Neural progenitor cell (in vitro differentiated cells): ENCODE data around the gene RBBP8NL. TPM values are rescaled to one million over a fixed set of nuclear protein-coding genes. Genes with fewer than 3 reads are reported as not detected.

ENCODE experiments used
- DNase-seq: peaks from one replicate; pipeline ENCODE4 v3.0.0-alpha.2; 2016; ENCODE audit warnings: low spot score
- H2AFZ ChIP-seq: fragments of 200-600 bp; sonication (generic); replicated peaks from 2 replicates; pipeline ENCODE4 v1.6.1; 2016; ENCODE audit warnings: antibody characterized with exemption
- H3F3A ChIP-seq: fragments of 200-600 bp; sonication (generic); 2 replicates; pipeline ENCODE4 v1.6.1; 2016; ENCODE audit warnings: antibody characterized with exemption, low read depth
- H3K27ac ChIP-seq: fragments of 200-600 bp; sonication (generic); 2 replicates; pipeline ENCODE4 v1.5.1; 2016; ENCODE audit warnings: mild to moderate bottlenecking
- H3K27me3 ChIP-seq: fragments of 200-600 bp; sonication (generic); 2 replicates; pipeline ENCODE4 v1.6.1; 2016; ENCODE audit warnings: mild to moderate bottlenecking, moderate library complexity
- H3K36me3 ChIP-seq: fragments of 200-600 bp; sonication (generic); 2 replicates; pipeline ENCODE4 v1.5.1; 2016
- H3K4me1 ChIP-seq: fragments of 200-600 bp; sonication (generic); 2 replicates; pipeline ENCODE4 v1.6.1; 2016; ENCODE audit warnings: mixed run types
- H3K4me2 ChIP-seq: fragments of 200-600 bp; sonication (generic); 2 replicates; pipeline ENCODE4 v1.6.1; 2016
- H3K4me3 ChIP-seq: fragments of 200-600 bp; sonication (generic); 2 replicates; pipeline ENCODE4 v1.5.1; 2016
- H3K79me2 ChIP-seq: fragments of 200-600 bp; sonication (generic); 2 replicates; pipeline ENCODE4 v1.6.1; 2016; ENCODE audit warnings: low read depth
- H3K9ac ChIP-seq: fragments of 200-600 bp; sonication (generic); 2 replicates; pipeline ENCODE4 v1.6.1; 2016
- H3K9me3 ChIP-seq: fragments of 200-600 bp; sonication (generic); 2 replicates; pipeline ENCODE4 v1.5.1; 2016; ENCODE audit warnings: low read depth
- H4K20me1 ChIP-seq: fragments of 200-600 bp; sonication (generic); 2 replicates; pipeline ENCODE4 v1.6.1; 2016; ENCODE audit warnings: low read depth
- H3K27ac Mint-ChIP-seq: 3 replicates; pipeline ENCODE4 v1.8.0; 2021; ENCODE audit warnings: mixed read lengths
- H3K27me3 Mint-ChIP-seq: 2 replicates; pipeline ENCODE4 v1.8.0; 2022; ENCODE audit warnings: low read depth, mild to moderate bottlenecking, inconsistent platforms, moderate library complexity, mixed read lengths; ENCODE audit not compliant: insufficient read depth
- H3K36me3 Mint-ChIP-seq: 3 replicates; pipeline ENCODE4 v1.8.0; 2021; ENCODE audit warnings: mixed read lengths
- H3K4me1 Mint-ChIP-seq: 3 replicates; pipeline ENCODE4 v1.8.0; 2021; ENCODE audit warnings: mixed read lengths
- H3K4me3 Mint-ChIP-seq: 3 replicates; pipeline ENCODE4 v1.8.0; 2021; ENCODE audit warnings: mild to moderate bottlenecking, moderate library complexity, mixed read lengths
- H3K9me3 Mint-ChIP-seq: 3 replicates; pipeline ENCODE4 v1.8.0; 2020; ENCODE audit warnings: mixed read lengths
- EZH2 ChIP-seq: fragments of 200-600 bp; sonication (generic); IDR thresholded peaks from 2 replicates; pipeline ENCODE4 v1.6.1; 2017; ENCODE audit warnings: antibody characterized with exemption, mild to moderate bottlenecking, moderate library complexity
- EZH2phosphoT487 ChIP-seq: fragments of 200-600 bp; sonication (generic); IDR thresholded peaks from 2 replicates; pipeline ENCODE4 v1.6.1; 2017; ENCODE audit warnings: antibody characterized with exemption
- total RNA-seq: library from RNA; depleted of rRNA; stranded (reverse); fragments of >200 nt; gene quantifications from 2 replicates; pipeline ENCODE4 v1.2.3, GENCODE V29; 2015; ENCODE audit warnings: low replicate concordance
- TF ChIP-seq, protein P1 (sequence below): fragments of 200-600 bp; sonication (generic); IDR thresholded peaks from 2 replicates; pipeline ENCODE4 v1.5.1; 2017; ENCODE audit warnings: antibody characterized with exemption, mild to moderate bottlenecking

RBBP8NL gene
- total RNA-seq, 1 donor from 2014 or later: not detected

DNA sequence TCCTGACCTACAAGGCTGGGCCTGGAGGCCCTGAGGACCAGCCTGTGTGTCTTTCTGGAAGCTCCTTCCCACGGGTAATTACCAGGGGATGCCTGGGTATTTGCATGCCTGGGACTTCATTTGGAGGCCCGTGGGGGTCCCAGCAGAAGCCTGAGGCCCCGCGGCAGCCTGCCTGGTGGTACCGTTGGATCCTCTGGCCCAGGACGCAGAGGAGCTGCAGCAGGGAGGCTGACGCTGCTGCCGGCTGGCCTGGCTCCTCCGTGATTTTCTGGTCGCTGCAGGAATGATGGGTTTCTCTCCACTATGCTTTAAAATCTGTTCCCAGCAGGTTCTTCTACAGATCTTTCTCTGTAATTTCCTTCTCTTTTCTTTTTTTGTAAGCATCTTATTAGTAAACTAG, 26.8 kb downstream of the RBBP8NL start:
- no peak for TF ChIP-seq EZH2
- TF ChIP-seq, protein P1, sequence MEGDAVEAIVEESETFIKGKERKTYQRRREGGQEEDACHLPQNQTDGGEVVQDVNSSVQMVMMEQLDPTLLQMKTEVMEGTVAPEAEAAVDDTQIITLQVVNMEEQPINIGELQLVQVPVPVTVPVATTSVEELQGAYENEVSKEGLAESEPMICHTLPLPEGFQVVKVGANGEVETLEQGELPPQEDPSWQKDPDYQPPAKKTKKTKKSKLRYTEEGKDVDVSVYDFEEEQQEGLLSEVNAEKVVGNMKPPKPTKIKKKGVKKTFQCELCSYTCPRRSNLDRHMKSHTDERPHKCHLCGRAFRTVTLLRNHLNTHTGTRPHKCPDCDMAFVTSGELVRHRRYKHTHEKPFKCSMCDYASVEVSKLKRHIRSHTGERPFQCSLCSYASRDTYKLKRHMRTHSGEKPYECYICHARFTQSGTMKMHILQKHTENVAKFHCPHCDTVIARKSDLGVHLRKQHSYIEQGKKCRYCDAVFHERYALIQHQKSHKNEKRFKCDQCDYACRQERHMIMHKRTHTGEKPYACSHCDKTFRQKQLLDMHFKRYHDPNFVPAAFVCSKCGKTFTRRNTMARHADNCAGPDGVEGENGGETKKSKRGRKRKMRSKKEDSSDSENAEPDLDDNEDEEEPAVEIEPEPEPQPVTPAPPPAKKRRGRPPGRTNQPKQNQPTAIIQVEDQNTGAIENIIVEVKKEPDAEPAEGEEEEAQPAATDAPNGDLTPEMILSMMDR: no peak
- TF ChIP-seq EZH2phosphoT487: no peak
- H3K9me3 ChIP-seq: no peaks in the 10 kb centered on the region
- no peak overlapping the region for H3K9ac ChIP-seq
- no peaks in the 10 kb centered on the region for H3F3A ChIP-seq
- H2AFZ ChIP-seq: no peak overlapping the region
- Mint-ChIP-seq H3K4me1 (peaks cover 9% of the 10 kb centered on the region), H3K9me3 (no peaks in the 10 kb centered on the region), H3K27me3 (no peaks in the 10 kb centered on the region), H3K27ac (no peak overlapping the region), H3K36me3 (peaks cover 18% of the 10 kb centered on the region), H3K4me3 (no peak overlapping the region)
- H3K36me3 ChIP-seq: no peaks in the 10 kb centered on the region
- H3K27me3 ChIP-seq: no peaks in the 10 kb centered on the region
- no peaks in the 10 kb centered on the region for H3K79me2 ChIP-seq
- H4K20me1 ChIP-seq: peaks cover 15% of the 10 kb centered on the region
- H3K4me1 ChIP-seq: no peaks in the 10 kb centered on the region
- no peak overlapping the region for H3K4me3 ChIP-seq
- H3K4me2 ChIP-seq: no peak overlapping the region
- no peak overlapping the region for H3K27ac ChIP-seq
- DNase-seq: no peak

DNA sequence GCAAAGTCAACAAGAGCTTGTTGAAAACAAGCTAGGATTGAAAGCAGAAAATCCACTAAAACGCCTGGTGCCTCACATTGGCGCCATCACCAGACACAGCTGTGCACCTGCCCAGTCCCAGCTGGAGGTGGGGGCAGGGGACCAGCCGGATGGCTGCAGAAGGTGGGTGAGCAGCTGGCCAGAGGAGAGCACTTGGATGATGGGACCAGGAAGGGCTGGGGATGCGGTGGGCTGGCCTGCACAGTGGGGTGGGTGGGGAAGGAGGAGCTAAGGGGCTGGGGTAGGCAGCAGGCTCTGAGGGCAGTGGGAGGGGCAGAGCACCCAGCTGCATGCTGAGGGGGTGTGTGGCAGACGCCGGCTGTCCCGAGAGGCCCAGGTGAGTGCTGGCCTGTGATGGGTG, 27.3 kb downstream of the RBBP8NL start:
- Mint-ChIP-seq H3K9me3 (no peaks in the 10 kb centered on the region), H3K4me1 (peaks cover 4% of the 10 kb centered on the region), H3K4me3 (no peak overlapping the region), H3K27ac (no peak overlapping the region), H3K36me3 (peaks cover 15% of the 10 kb centered on the region), H3K27me3 (no peaks in the 10 kb centered on the region)
- H3K4me3 ChIP-seq: no peak overlapping the region
- DNase-seq: no peak
- no peaks in the 10 kb centered on the region for H3F3A ChIP-seq
- H4K20me1 ChIP-seq: peaks cover 11% of the 10 kb centered on the region
- no peak overlapping the region for H3K9ac ChIP-seq
- no peaks in the 10 kb centered on the region for H3K36me3 ChIP-seq
- H3K9me3 ChIP-seq: no peaks in the 10 kb centered on the region
- no peaks in the 10 kb centered on the region for H3K4me1 ChIP-seq
- H3K27me3 ChIP-seq: no peaks in the 10 kb centered on the region
- H3K79me2 ChIP-seq: no peaks in the 10 kb centered on the region
- no peak overlapping the region for H3K4me2 ChIP-seq
- H2AFZ ChIP-seq: no peak overlapping the region
- TF ChIP-seq, protein P1: no peak
- TF ChIP-seq EZH2: no peak
- TF ChIP-seq EZH2phosphoT487: no peak
- H3K27ac ChIP-seq: no peak overlapping the region

DNA sequence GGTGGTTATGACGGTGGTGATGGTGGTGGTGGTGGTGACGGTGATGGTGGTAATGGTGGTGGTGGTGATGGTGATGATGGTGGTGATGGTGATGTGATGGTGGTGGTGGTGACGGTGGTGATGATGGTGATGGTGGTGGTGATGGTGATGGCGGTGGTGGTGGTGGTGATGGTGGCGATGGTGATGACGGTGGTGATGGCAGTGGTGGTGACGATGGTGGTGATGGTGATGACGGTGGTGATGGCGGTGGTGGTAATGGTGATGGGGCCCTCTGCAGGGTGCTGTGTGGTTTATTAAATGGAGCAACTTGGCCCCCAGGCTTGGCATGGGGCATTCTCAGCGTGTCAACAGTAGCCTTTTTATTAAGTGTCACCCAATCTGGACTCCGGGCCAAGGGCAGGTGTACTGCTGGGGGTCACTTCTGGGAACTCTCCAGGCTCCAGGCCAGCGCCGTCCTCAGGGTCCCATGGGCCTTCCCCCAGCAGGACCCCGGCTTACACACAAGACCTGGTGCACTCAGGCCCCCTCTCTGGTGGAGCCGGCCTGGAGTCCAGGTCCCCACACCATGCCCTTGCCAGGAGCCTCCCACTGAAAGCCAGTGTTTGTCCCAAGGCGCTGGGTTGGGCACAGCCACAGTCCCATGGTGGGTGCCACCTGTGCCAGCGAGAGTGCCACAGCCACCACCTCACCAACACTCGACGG, 29.1 kb downstream of the RBBP8NL start:
- peaks cover 15% of the 10 kb centered on the region for H3K36me3 Mint-ChIP-seq
- Histone ChIP-seq H3K9me3 (no peaks in the 10 kb centered on the region), H3K4me2 (no peak overlapping the region), H3K27ac (no peak overlapping the region), H2AFZ (no peak overlapping the region), H3K4me1 (no peaks in the 10 kb centered on the region), H3K27me3 (no peaks in the 10 kb centered on the region), H3K79me2 (no peaks in the 10 kb centered on the region), H4K20me1 (peaks cover 5% of the 10 kb centered on the region), H3K36me3 (no peaks in the 10 kb centered on the region), H3K9ac (no peak overlapping the region), H3F3A (no peaks in the 10 kb centered on the region), H3K4me3 (no peak overlapping the region)
- H3K27me3 Mint-ChIP-seq: no peaks in the 10 kb centered on the region
- no peaks in the 10 kb centered on the region for H3K4me1 Mint-ChIP-seq
- H3K4me3 Mint-ChIP-seq: no peak overlapping the region
- H3K9me3 Mint-ChIP-seq: no peaks in the 10 kb centered on the region
- peak overlapping the region; percentile 39 for H3K27ac Mint-ChIP-seq
- TF ChIP-seq EZH2: no peak
- TF ChIP-seq, protein P1: no peak
- no peak for TF ChIP-seq EZH2phosphoT487
- DNase-seq: no peak
